CD4-positive, alpha-beta T cell treated with Interleukin-4 for 4 hours (primary cell): ENCODE measurements around the gene DIABLO.
"Not testable (repeated sequence)": the region's sequence is repeated elsewhere in the genome, so short reads cannot be mapped to it uniquely, and the experiment has no call there.

ENCODE experiments used
- DNase-seq: peaks from one replicate; pipeline ENCODE4 v3.0.0-alpha.2; 2020

DIABLO gene

GRCh38 chr12:122208073-122208820 lies 17.6 kb downstream of the DIABLO start:
- no peak for DNase-seq

- no peak for DNase-seq
Observed at GRCh38 chr12:122207391-122207790, 18.5 kb downstream of the DIABLO start.

- DNase-seq, result no peak
Observed at GRCh38 chr12:122206976-122207375, 18.9 kb downstream of the DIABLO start.

GRCh38 chr12:122206111-122206881 lies 19.6 kb downstream of the DIABLO start:
- no peak for DNase-seq

GRCh38 chr12:122205053-122205925 lies 20.6 kb downstream of the DIABLO start:
- no peak for DNase-seq

- DNase-seq, result no peak
Observed at GRCh38 chr12:122204167-122205052, 21.4 kb downstream of the DIABLO start.

- peak; percentile 54 for DNase-seq
Observed at GRCh38 chr12:122203301-122204166, 22.3 kb downstream of the DIABLO start, which contains the start of gene B3GNT4. B3GNT4 (plus strand) TSS chr12:122203709; CDS start chr12:122204619, 910 bp downstream.

- not testable (repeated sequence) for DNase-seq
Observed at GRCh38 chr12:122202811-122203210, 23.0 kb downstream of the DIABLO start.

GRCh38 chr12:122202017-122202416 lies 23.8 kb downstream of the DIABLO start:
- no peak for DNase-seq

GRCh38 chr12:122201381-122201780 lies 24.5 kb downstream of the DIABLO start:
- no peak for DNase-seq

GRCh38 chr12:122200541-122201175 lies 25.2 kb downstream of the DIABLO start:
- no peak for DNase-seq

- no peak for DNase-seq
Observed at GRCh38 chr12:122199484-122200355, 26.1 kb downstream of the DIABLO start.

- DNase-seq, result no peak
Observed at GRCh38 chr12:122197612-122197966, 28.3 kb downstream of the DIABLO start.

- no peak for DNase-seq
Observed at GRCh38 chr12:122195405-122195804, 30.4 kb downstream of the DIABLO start.

- no peak for DNase-seq
Observed at GRCh38 chr12:122194804-122195203, 31.0 kb downstream of the DIABLO start.

- DNase-seq, result no peak
Observed at GRCh38 chr12:122192441-122192840, 33.4 kb downstream of the DIABLO start.

- peak; percentile 65 for DNase-seq
Observed at GRCh38 chr12:122190842-122191668, 34.8 kb downstream of the DIABLO start.

- DNase-seq, result no peak
Observed at GRCh38 chr12:122189626-122190475, 36.0 kb downstream of the DIABLO start.
